ENCODE measurements around the gene KIF26B.

DNA sequence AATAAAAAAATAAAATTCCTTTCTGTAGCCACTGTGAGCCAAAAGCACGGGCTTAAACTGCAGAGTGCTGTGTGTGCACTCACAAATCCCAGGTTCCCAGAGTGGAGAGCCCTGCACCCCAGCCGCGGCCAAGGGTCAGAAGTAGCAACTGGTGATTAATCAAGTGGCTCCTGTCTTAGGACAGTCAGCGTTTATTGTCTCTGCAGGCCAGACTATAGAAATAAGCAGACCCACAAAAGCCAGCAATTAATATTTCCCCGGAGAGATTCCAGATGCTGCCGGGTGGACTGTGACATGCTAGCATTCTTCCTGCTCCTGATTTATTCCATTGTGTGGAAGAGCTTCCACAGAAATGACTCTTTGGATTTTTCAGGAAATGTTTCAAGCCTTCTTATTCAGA, 412.2 kb downstream of the KIF26B start:
- TF ChIP-seq YY1 (IDR thresholded peaks at IDR 0.05; ENCODE audit: low read depth, low read length) = no peak
- TF ChIP-seq PBX3 (IDR thresholded peaks at IDR 0.05; ENCODE audit: insufficient replicate concordance, low read depth, low read length) = no peak
- TF ChIP-seq ZBTB40 (IDR thresholded peaks at IDR 0.05; ENCODE audit: borderline replicate concordance) = no peak
- TF ChIP-seq ZNF592 (IDR thresholded peaks at IDR 0.05) = no peak
- TF ChIP-seq, protein P1, sequence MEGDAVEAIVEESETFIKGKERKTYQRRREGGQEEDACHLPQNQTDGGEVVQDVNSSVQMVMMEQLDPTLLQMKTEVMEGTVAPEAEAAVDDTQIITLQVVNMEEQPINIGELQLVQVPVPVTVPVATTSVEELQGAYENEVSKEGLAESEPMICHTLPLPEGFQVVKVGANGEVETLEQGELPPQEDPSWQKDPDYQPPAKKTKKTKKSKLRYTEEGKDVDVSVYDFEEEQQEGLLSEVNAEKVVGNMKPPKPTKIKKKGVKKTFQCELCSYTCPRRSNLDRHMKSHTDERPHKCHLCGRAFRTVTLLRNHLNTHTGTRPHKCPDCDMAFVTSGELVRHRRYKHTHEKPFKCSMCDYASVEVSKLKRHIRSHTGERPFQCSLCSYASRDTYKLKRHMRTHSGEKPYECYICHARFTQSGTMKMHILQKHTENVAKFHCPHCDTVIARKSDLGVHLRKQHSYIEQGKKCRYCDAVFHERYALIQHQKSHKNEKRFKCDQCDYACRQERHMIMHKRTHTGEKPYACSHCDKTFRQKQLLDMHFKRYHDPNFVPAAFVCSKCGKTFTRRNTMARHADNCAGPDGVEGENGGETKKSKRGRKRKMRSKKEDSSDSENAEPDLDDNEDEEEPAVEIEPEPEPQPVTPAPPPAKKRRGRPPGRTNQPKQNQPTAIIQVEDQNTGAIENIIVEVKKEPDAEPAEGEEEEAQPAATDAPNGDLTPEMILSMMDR (IDR thresholded peaks at IDR 0.05 in 2 of 3, conservative IDR thresholded peaks at IDR 0.05 in 1 of 3; ENCODE audit: control insufficient read depth in 2 of 3, extremely low read depth in 1 of 3, insufficient read depth in 1 of 3, low read depth in 3 of 3, low read length in 3 of 3) = no peak
- TF ChIP-seq POLR2AphosphoS2 (IDR thresholded peaks at IDR 0.05; ENCODE audit: low read depth, low read length) = no peak
- TF ChIP-seq GABPA (IDR thresholded peaks at IDR 0.05; ENCODE audit: low read depth) = no peak
- TF ChIP-seq, protein P2, sequence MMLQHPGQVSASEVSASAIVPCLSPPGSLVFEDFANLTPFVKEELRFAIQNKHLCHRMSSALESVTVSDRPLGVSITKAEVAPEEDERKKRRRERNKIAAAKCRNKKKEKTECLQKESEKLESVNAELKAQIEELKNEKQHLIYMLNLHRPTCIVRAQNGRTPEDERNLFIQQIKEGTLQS (IDR thresholded peaks at IDR 0.05; ENCODE audit: borderline replicate concordance, extremely low read depth, low read depth, low read length) = no peak
- no peak for TF ChIP-seq EZH2 (IDR thresholded peaks at IDR 0.05; ENCODE audit: borderline replicate concordance, control insufficient read depth, low read depth, low read length)
- no peak for TF ChIP-seq POLR2A (IDR thresholded peaks at IDR 0.05; ENCODE audit: low read depth, low read length)
